ENCODE results near the gene CLCF1. TPM values are rescaled to one million over a fixed set of nuclear protein-coding genes. Genes with fewer than 3 reads are reported as not detected.

Gene CLCF1
- total and polyA plus RNA-seq, 2 of the 13 experiments (the other 11 are each of a cell fraction or from before 2014, with no cell fraction given) = 0.49 to 0.78 TPM

DNA sequence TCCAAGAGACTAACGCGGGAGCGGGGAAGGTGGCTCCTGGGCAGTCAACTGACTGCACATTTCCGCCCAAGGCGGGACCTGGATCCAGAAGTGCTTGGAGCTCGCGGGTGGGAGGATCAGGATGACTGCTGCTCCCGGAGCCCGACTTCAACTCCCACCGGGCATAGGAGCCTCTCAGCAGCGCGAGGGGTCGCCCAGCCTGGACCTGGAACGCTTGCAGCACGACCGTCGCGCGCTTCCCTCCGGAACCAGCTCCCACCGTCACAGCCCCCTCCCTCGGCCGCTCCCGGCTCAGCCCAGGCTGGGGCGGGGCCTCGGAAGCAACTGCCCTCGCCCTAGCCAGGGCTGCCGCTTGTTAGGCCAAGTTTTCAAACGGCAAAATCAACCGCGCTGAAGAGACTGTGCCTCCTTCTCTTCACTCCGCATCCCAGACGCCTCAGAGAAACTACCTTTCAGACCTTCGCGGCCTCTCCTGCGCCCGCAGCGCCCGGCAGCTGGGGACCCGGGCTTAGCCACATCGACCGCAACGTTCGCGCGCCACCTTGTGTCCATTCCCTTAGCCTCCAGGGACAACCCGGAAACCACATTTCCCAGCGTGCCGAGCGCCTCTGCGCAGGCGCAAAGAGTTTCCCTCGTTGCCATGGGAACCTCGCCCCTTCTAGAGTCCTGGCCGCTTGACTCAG, 56.1 kb downstream of the CLCF1 start (continued):
- TF ChIP-seq KAT7 (CRISPR knock-in tag; IDR thresholded peaks at IDR 0.05; ENCODE audit: borderline replicate concordance) (no peak), ZC3H4 (CRISPR knock-in tag; IDR thresholded peaks at IDR 0.05; ENCODE audit: borderline replicate concordance) (no peak), GRHL1 (CRISPR knock-in tag; conservative IDR thresholded peaks at IDR 0.05) (no peak), HNRNPK (IDR thresholded peaks at IDR 0.05; ENCODE audit: low read depth, low read length, poor library complexity, severe bottlenecking) (no peak), GPN1 (CRISPR knock-in tag; IDR thresholded peaks at IDR 0.05; ENCODE audit: borderline replicate concordance) (no peak), ZNF263 (CRISPR knock-in tag; IDR thresholded peaks at IDR 0.05) (peak; percentile 51; the same call in 1 of the 2 replicates), ZSCAN29 (CRISPR knock-in tag; conservative IDR thresholded peaks at IDR 0.05) (0 out of 2 replicates have a peak, but pooled peaks have one; percentile 30), ARHGAP35 (CRISPR knock-in tag; IDR thresholded peaks at IDR 0.05; ENCODE audit: borderline replicate concordance) (no peak; the same call in 1 of the 2 replicates), ATF3 (CRISPR knock-in tag; IDR thresholded peaks at IDR 0.05) (no peak)
- TF ChIP-seq, protein P1, sequence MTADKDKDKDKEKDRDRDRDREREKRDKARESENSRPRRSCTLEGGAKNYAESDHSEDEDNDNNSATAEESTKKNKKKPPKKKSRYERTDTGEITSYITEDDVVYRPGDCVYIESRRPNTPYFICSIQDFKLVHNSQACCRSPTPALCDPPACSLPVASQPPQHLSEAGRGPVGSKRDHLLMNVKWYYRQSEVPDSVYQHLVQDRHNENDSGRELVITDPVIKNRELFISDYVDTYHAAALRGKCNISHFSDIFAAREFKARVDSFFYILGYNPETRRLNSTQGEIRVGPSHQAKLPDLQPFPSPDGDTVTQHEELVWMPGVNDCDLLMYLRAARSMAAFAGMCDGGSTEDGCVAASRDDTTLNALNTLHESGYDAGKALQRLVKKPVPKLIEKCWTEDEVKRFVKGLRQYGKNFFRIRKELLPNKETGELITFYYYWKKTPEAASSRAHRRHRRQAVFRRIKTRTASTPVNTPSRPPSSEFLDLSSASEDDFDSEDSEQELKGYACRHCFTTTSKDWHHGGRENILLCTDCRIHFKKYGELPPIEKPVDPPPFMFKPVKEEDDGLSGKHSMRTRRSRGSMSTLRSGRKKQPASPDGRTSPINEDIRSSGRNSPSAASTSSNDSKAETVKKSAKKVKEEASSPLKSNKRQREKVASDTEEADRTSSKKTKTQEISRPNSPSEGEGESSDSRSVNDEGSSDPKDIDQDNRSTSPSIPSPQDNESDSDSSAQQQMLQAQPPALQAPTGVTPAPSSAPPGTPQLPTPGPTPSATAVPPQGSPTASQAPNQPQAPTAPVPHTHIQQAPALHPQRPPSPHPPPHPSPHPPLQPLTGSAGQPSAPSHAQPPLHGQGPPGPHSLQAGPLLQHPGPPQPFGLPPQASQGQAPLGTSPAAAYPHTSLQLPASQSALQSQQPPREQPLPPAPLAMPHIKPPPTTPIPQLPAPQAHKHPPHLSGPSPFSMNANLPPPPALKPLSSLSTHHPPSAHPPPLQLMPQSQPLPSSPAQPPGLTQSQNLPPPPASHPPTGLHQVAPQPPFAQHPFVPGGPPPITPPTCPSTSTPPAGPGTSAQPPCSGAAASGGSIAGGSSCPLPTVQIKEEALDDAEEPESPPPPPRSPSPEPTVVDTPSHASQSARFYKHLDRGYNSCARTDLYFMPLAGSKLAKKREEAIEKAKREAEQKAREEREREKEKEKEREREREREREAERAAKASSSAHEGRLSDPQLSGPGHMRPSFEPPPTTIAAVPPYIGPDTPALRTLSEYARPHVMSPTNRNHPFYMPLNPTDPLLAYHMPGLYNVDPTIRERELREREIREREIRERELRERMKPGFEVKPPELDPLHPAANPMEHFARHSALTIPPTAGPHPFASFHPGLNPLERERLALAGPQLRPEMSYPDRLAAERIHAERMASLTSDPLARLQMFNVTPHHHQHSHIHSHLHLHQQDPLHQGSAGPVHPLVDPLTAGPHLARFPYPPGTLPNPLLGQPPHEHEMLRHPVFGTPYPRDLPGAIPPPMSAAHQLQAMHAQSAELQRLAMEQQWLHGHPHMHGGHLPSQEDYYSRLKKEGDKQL (CRISPR knock-in tag; IDR thresholded peaks at IDR 0.05; ENCODE audit: low read depth) = no peak
- TF ChIP-seq, protein P2, sequence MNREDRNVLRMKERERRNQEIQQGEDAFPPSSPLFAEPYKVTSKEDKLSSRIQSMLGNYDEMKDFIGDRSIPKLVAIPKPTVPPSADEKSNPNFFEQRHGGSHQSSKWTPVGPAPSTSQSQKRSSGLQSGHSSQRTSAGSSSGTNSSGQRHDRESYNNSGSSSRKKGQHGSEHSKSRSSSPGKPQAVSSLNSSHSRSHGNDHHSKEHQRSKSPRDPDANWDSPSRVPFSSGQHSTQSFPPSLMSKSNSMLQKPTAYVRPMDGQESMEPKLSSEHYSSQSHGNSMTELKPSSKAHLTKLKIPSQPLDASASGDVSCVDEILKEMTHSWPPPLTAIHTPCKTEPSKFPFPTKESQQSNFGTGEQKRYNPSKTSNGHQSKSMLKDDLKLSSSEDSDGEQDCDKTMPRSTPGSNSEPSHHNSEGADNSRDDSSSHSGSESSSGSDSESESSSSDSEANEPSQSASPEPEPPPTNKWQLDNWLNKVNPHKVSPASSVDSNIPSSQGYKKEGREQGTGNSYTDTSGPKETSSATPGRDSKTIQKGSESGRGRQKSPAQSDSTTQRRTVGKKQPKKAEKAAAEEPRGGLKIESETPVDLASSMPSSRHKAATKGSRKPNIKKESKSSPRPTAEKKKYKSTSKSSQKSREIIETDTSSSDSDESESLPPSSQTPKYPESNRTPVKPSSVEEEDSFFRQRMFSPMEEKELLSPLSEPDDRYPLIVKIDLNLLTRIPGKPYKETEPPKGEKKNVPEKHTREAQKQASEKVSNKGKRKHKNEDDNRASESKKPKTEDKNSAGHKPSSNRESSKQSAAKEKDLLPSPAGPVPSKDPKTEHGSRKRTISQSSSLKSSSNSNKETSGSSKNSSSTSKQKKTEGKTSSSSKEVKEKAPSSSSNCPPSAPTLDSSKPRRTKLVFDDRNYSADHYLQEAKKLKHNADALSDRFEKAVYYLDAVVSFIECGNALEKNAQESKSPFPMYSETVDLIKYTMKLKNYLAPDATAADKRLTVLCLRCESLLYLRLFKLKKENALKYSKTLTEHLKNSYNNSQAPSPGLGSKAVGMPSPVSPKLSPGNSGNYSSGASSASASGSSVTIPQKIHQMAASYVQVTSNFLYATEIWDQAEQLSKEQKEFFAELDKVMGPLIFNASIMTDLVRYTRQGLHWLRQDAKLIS (CRISPR knock-in tag; IDR thresholded peaks at IDR 0.05) = no peak
- TF ChIP-seq, protein P3, sequence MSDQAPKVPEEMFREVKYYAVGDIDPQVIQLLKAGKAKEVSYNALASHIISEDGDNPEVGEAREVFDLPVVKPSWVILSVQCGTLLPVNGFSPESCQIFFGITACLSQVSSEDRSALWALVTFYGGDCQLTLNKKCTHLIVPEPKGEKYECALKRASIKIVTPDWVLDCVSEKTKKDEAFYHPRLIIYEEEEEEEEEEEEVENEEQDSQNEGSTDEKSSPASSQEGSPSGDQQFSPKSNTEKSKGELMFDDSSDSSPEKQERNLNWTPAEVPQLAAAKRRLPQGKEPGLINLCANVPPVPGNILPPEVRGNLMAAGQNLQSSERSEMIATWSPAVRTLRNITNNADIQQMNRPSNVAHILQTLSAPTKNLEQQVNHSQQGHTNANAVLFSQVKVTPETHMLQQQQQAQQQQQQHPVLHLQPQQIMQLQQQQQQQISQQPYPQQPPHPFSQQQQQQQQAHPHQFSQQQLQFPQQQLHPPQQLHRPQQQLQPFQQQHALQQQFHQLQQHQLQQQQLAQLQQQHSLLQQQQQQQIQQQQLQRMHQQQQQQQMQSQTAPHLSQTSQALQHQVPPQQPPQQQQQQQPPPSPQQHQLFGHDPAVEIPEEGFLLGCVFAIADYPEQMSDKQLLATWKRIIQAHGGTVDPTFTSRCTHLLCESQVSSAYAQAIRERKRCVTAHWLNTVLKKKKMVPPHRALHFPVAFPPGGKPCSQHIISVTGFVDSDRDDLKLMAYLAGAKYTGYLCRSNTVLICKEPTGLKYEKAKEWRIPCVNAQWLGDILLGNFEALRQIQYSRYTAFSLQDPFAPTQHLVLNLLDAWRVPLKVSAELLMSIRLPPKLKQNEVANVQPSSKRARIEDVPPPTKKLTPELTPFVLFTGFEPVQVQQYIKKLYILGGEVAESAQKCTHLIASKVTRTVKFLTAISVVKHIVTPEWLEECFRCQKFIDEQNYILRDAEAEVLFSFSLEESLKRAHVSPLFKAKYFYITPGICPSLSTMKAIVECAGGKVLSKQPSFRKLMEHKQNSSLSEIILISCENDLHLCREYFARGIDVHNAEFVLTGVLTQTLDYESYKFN (CRISPR knock-in tag; conservative IDR thresholded peaks at IDR 0.05) = peak; percentile 43; the same call in 1 of the 2 replicates

All from HepG2 (cell line).